GM12872 (cell line): ENCODE measurements around the gene CPNE7.

Experiments
- CTCF ChIP-seq: IDR thresholded peaks from 3 replicates; pipeline ENCODE4 v1.5.1; 2011; ENCODE audit warnings: low read depth, mild to moderate bottlenecking, low read length, moderate library complexity; ENCODE audit not compliant: insufficient read depth

The CPNE7 gene

GRCh38 chr16:89615596-89616090 is 40.1 kb downstream of the CPNE7 start:
- peak; percentile 52 for TF ChIP-seq CTCF

GRCh38 chr16:89616623-89617022 is 41.1 kb downstream of the CPNE7 start:
- TF ChIP-seq CTCF, result no peak

GRCh38 chr16:89617036-89617435 is 41.5 kb downstream of the CPNE7 start:
- no peak for TF ChIP-seq CTCF

- no peak for TF ChIP-seq CTCF
Observed at GRCh38 chr16:89618109-89618998, 42.8 kb downstream of the CPNE7 start.

GRCh38 chr16:89619840-89620239 is 44.3 kb downstream of the CPNE7 start:
- TF ChIP-seq CTCF, result no peak

GRCh38 chr16:89620406-89620841 is 44.9 kb downstream of the CPNE7 start:
- TF ChIP-seq CTCF, result no peak

- TF ChIP-seq CTCF, result no peak
Observed at GRCh38 chr16:89621136-89621697, 45.7 kb downstream of the CPNE7 start.
